SK-N-SH treated with all-trans-retinoic acid at 6 μM for 48 hours (cell line): Measurements from ENCODE around the gene TKT.

Experiments
- ATAC-seq: fragments of 200-7000 bp; cut with Tn5 transposase; 3 replicates; pipeline ENCODE4 v1.9.1; 2020; ENCODE audit warnings: mild to moderate bottlenecking, moderate library complexity
- ARNTL ChIP-seq: fragments of 450-650 bp; formaldehyde crosslinking; IDR thresholded peaks from 2 replicates; pipeline ENCODE4 v1.5.0; 2020; ENCODE audit warnings: low read depth, mild to moderate bottlenecking, moderate library complexity, borderline replicate concordance
- BACH2 ChIP-seq: fragments of 250-450 bp; sonication (Bioruptor Pico); IDR thresholded peaks from 2 replicates; pipeline ENCODE4 v1.9.0; 2021; ENCODE audit warnings: mild to moderate bottlenecking, borderline replicate concordance
- CREB5 ChIP-seq: fragments of 250-450 bp; sonication (Bioruptor Pico); IDR thresholded peaks from 2 replicates; pipeline ENCODE4 v1.5.1; 2020; ENCODE audit warnings: low read depth, mild to moderate bottlenecking, moderate library complexity
- CSDC2 ChIP-seq: fragments of 250-450 bp; sonication (Bioruptor Pico); IDR thresholded peaks from 2 replicates; pipeline ENCODE4 v1.5.0; 2020; ENCODE audit warnings: mild to moderate bottlenecking, moderate library complexity
- CSRNP3 ChIP-seq: fragments of 250-450 bp; sonication (Bioruptor Pico); IDR thresholded peaks from 2 replicates; pipeline ENCODE4 v1.5.1; 2021; ENCODE audit warnings: mild to moderate bottlenecking, moderate library complexity
- ESRRG ChIP-seq: fragments of 250-450 bp; sonication (Bioruptor Pico); IDR thresholded peaks from 2 replicates; pipeline ENCODE4 v1.6.1; 2021; ENCODE audit warnings: mild to moderate bottlenecking
- GLIS3 ChIP-seq: fragments of 250-450 bp; sonication (Bioruptor Pico); IDR thresholded peaks from 2 replicates; pipeline ENCODE4 v1.5.0; 2020; ENCODE audit warnings: mild to moderate bottlenecking, moderate library complexity
- ISL1 ChIP-seq: fragments of 250-450 bp; sonication (Bioruptor Pico); IDR thresholded peaks from 2 replicates; pipeline ENCODE4 v2.1.2; 2022; ENCODE audit warnings: mild to moderate bottlenecking, moderate library complexity
- OSR1 ChIP-seq: fragments of 250-450 bp; sonication (Bioruptor Pico); IDR thresholded peaks from 2 replicates; pipeline ENCODE4 v1.8.0; 2022; ENCODE audit warnings: moderate library complexity, mild to moderate bottlenecking, inconsistent platforms
- PATZ1 ChIP-seq: fragments of 250-450 bp; sonication (Bioruptor Pico); IDR thresholded peaks from 2 replicates; pipeline ENCODE4 v1.8.0; 2020; ENCODE audit warnings: mild to moderate bottlenecking, moderate library complexity, borderline replicate concordance
- POU6F1 ChIP-seq: fragments of 250-450 bp; sonication (Bioruptor Pico); IDR thresholded peaks from 2 replicates; pipeline ENCODE4 v1.8.0; 2021; ENCODE audit warnings: low read depth, mild to moderate bottlenecking, moderate library complexity, borderline replicate concordance
- RARB ChIP-seq: fragments of 250-450 bp; sonication (Bioruptor Pico); IDR thresholded peaks from 2 replicates; pipeline ENCODE4 v1.8.0; 2021; ENCODE audit warnings: mild to moderate bottlenecking, moderate library complexity
- SNAI2 ChIP-seq: fragments of 250-450 bp; sonication (Bioruptor Pico); IDR thresholded peaks from 2 replicates; pipeline ENCODE4 v1.5.0; 2020; ENCODE audit warnings: mild to moderate bottlenecking, moderate library complexity
- TCF4 ChIP-seq: fragments of 250-450 bp; sonication (Bioruptor Pico); IDR thresholded peaks from 2 replicates; pipeline ENCODE4 v1.8.0; 2021; ENCODE audit warnings: mild to moderate bottlenecking, moderate library complexity, borderline replicate concordance
- TOX ChIP-seq: fragments of 250-450 bp; sonication (Bioruptor Pico); IDR thresholded peaks from 2 replicates; pipeline ENCODE4 v1.8.0; 2021; ENCODE audit warnings: mild to moderate bottlenecking, moderate library complexity, borderline replicate concordance
- TSHZ2 ChIP-seq: fragments of 250-450 bp; sonication (Bioruptor Pico); IDR thresholded peaks from 2 replicates; pipeline ENCODE4 v1.5.0; 2020; ENCODE audit warnings: mild to moderate bottlenecking, moderate library complexity
- ZC3H10 ChIP-seq: fragments of 250-450 bp; sonication (Bioruptor Pico); IDR thresholded peaks from 2 replicates; pipeline ENCODE4 v1.5.1; 2021; ENCODE audit warnings: mild to moderate bottlenecking, moderate library complexity
- ZFP3 ChIP-seq: fragments of 250-450 bp; sonication (Bioruptor Pico); IDR thresholded peaks from 2 replicates; pipeline ENCODE4 v1.5.0; 2020; ENCODE audit warnings: mild to moderate bottlenecking, moderate library complexity
- ZFP30 ChIP-seq: fragments of 450-650 bp; formaldehyde crosslinking; IDR thresholded peaks from 2 replicates; pipeline ENCODE4 v1.5.0; 2022; ENCODE audit warnings: mild to moderate bottlenecking, moderate library complexity
- ZNF565 ChIP-seq: fragments of 450-650 bp; formaldehyde crosslinking; conservative IDR thresholded peaks from 2 replicates; pipeline ENCODE4 v1.5.0; 2020; ENCODE audit warnings: low read depth, mild to moderate bottlenecking, moderate library complexity
- ZNF70 ChIP-seq: fragments of 450-650 bp; formaldehyde crosslinking; IDR thresholded peaks from 2 replicates; pipeline ENCODE4 v1.5.0; 2020; ENCODE audit warnings: mild to moderate bottlenecking, moderate library complexity
- ZNF8 ChIP-seq: fragments of 450-650 bp; formaldehyde crosslinking; IDR thresholded peaks from 2 replicates; pipeline ENCODE4 v1.5.0; 2020; ENCODE audit warnings: mild to moderate bottlenecking, moderate library complexity

The TKT gene

GRCh38 chr3:53303957-53304356 lies 48.1 kb upstream of the TKT start:
- no peak for ATAC-seq
- TF ChIP-seq CSRNP3: no peak
- TF ChIP-seq ZNF70 (CRISPR knock-in tag): no peak
- no peak for TF ChIP-seq CSDC2 (CRISPR knock-in tag)
- no peak for TF ChIP-seq GLIS3 (CRISPR knock-in tag)
- no peak for TF ChIP-seq CREB5 (CRISPR knock-in tag)
- no peak for TF ChIP-seq BACH2
- TF ChIP-seq TCF4 (CRISPR knock-in tag): no peak
- no peak for TF ChIP-seq ARNTL (CRISPR knock-in tag)
- TF ChIP-seq PATZ1 (CRISPR knock-in tag): no peak
- TF ChIP-seq ESRRG (CRISPR knock-in tag): no peak
- no peak for TF ChIP-seq ISL1 (CRISPR knock-in tag)
- TF ChIP-seq SNAI2: no peak
- no peak for TF ChIP-seq ZFP30 (CRISPR knock-in tag)
- no peak for TF ChIP-seq ZFP3
- no peak for TF ChIP-seq TOX (CRISPR knock-in tag)
- no peak for TF ChIP-seq TSHZ2

- ATAC-seq: no peak
Measured at GRCh38 chr3:53303549-53303948, 47.7 kb upstream of the TKT start.

More at GRCh38 chr3:53303549-53303948, 47.7 kb upstream of the TKT start:
- TF ChIP-seq OSR1 (CRISPR knock-in tag) (no peak), ZNF565 (no peak), ISL1 (CRISPR knock-in tag) (no peak), SNAI2 (no peak), ZC3H10 (CRISPR knock-in tag) (no peak), CSRNP3 (no peak), ESRRG (CRISPR knock-in tag) (no peak), TCF4 (CRISPR knock-in tag) (no peak), ZNF8 (CRISPR knock-in tag) (no peak), RARB (CRISPR knock-in tag) (no peak), ZNF70 (CRISPR knock-in tag) (no peak), PATZ1 (CRISPR knock-in tag) (no peak), ARNTL (CRISPR knock-in tag) (no peak), ZFP3 (no peak), BACH2 (no peak), POU6F1 (CRISPR knock-in tag) (no peak)
- TF ChIP-seq, all 23 proteins: peak for 0
